ENCODE measurements around the gene PLCXD3.
A peak's percentile ranks its signal among the peaks of the same experiment; 100 is the strongest.

PLCXD3 gene

DNA sequence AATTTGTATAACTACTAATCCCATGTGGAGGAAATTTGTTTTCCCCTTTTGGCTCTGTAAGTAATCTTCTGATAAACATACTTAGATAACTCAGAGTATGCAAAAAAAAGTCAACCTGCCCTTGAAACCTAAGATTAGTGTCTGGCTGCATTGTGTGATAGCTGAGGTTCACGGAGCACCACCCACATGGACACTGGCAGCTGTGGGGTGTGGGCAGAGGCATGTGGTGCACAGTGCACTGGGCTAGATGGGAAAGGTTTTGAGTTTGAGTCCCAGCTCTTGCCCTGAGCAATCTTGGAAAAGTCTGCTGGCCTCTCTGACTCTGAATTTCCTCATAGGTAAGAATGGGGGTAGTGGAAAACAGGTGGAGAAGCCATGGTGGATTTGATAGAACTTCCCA is 75.1 kb downstream of the PLCXD3 start:
- TF ChIP-seq, protein P1, sequence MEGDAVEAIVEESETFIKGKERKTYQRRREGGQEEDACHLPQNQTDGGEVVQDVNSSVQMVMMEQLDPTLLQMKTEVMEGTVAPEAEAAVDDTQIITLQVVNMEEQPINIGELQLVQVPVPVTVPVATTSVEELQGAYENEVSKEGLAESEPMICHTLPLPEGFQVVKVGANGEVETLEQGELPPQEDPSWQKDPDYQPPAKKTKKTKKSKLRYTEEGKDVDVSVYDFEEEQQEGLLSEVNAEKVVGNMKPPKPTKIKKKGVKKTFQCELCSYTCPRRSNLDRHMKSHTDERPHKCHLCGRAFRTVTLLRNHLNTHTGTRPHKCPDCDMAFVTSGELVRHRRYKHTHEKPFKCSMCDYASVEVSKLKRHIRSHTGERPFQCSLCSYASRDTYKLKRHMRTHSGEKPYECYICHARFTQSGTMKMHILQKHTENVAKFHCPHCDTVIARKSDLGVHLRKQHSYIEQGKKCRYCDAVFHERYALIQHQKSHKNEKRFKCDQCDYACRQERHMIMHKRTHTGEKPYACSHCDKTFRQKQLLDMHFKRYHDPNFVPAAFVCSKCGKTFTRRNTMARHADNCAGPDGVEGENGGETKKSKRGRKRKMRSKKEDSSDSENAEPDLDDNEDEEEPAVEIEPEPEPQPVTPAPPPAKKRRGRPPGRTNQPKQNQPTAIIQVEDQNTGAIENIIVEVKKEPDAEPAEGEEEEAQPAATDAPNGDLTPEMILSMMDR (conservative IDR thresholded peaks at IDR 0.05; ENCODE audit: low read depth) = no peak
- CTCF ChIA-PET = interaction anchor here (0.8 kb wide), 1 partner anchor 10 kb away, joined by 3 read pairs; no protein-coding TSS in a partner anchor
- DNase-seq (ENCODE audit: low spot score) = no peak
- no peak overlapping the region for H3K27ac ChIP-seq
- POLR2A ChIA-PET (ENCODE audit: low non-redundant PET) = no interaction called here

- TF ChIP-seq, protein P1 (conservative IDR thresholded peaks at IDR 0.05; ENCODE audit: low read depth) = peak; percentile 32
- DNase-seq (ENCODE audit: low spot score) = no peak
- ChIA-PET POLR2A (ENCODE audit: low non-redundant PET) (no interaction called here), CTCF (no interaction called here)
- no peak overlapping the region for H3K27ac ChIP-seq
Measured at GRCh38 chr5:41433552-41434181, 76.7 kb downstream of the PLCXD3 start.

- CTCF ChIA-PET = no interaction called here
- TF ChIP-seq, protein P1 (conservative IDR thresholded peaks at IDR 0.05; ENCODE audit: low read depth) = no peak
- DNase-seq (ENCODE audit: low spot score) = no peak
- POLR2A ChIA-PET (ENCODE audit: low non-redundant PET) = no interaction called here
- H3K27ac ChIP-seq = no peak overlapping the region
Measured at GRCh38 chr5:41432481-41433253, 77.7 kb downstream of the PLCXD3 start.

GRCh38 chr5:41427505-41427904 is 82.9 kb downstream of the PLCXD3 start:
- TF ChIP-seq, protein P1 (conservative IDR thresholded peaks at IDR 0.05; ENCODE audit: low read depth) = no peak
- no peak for DNase-seq (ENCODE audit: low spot score)
- ChIA-PET POLR2A (ENCODE audit: low non-redundant PET) (no interaction called here), CTCF (no interaction called here)
- H3K27ac ChIP-seq = no peak overlapping the region

GRCh38 chr5:41425736-41426135 is 84.7 kb downstream of the PLCXD3 start:
- TF ChIP-seq, protein P1 (conservative IDR thresholded peaks at IDR 0.05; ENCODE audit: low read depth) = no peak
- H3K27ac ChIP-seq = no peak overlapping the region
- DNase-seq (ENCODE audit: low spot score) = no peak
- ChIA-PET POLR2A (ENCODE audit: low non-redundant PET) (no interaction called here), CTCF (interaction anchor here (0.5 to 1.1 kb wide), 2 partner anchors 10 to 55 kb away, joined by 3 to 9 read pairs; no protein-coding TSS in a partner anchor)

GRCh38 chr5:41420492-41421067 is 89.8 kb downstream of the PLCXD3 start:
- CTCF ChIA-PET = no interaction called here

More at GRCh38 chr5:41420492-41421067, 89.8 kb downstream of the PLCXD3 start:
- POLR2A ChIA-PET (ENCODE audit: low non-redundant PET) = no interaction called here
- TF ChIP-seq, protein P1 (conservative IDR thresholded peaks at IDR 0.05; ENCODE audit: low read depth) = no peak
- H3K27ac ChIP-seq = no peak overlapping the region
- no peak for DNase-seq (ENCODE audit: low spot score)
